HepG2 (cell line): ENCODE data around the gene HBQ1. TPM values are rescaled to one million over a fixed set of nuclear protein-coding genes. Genes with fewer than 3 reads are reported as not detected.

ENCODE experiments used
- ATAC-seq: fragments of 200-7000 bp; cut with Tn5 transposase; 3 replicates; pipeline ENCODE4 v1.9.1; 2020; ENCODE audit warnings: mild to moderate bottlenecking, moderate library complexity
- BruUV-seq: library from RNA; stranded (reverse); fragments of 400-500 nt; replicated peaks from 2 replicates; lab custom pipeline; 2021; lab: Mats Ljungman, UMichigan
- CTCF ChIA-PET: fragments of 300-600 bp; formaldehyde crosslinking; extraction: SDS; loops from one replicate; lab custom pipeline; 2021; ENCODE audit warnings: low total read pairs, inconsistent platforms, low intra/inter-chr PET ratio; lab: Yijun Ruan, JAX
- POLR2A ChIA-PET: fragments of 350-600 bp; sonication (Branson Sonifier 250); formaldehyde crosslinking; loops from one replicate; lab custom pipeline; 2020; ENCODE audit warnings: antibody characterized with exemption, inconsistent platforms; lab: Yijun Ruan, JAX
- DNase-seq: peaks from one replicate; pipeline ENCODE4 v3.0.0-alpha.2; 2015; ENCODE audit warnings: low spot score
- FAIRE-seq: peaks from 3 replicates; lab custom pipeline; 2011; peaks lifted over from hg19 to GRCh38; lab: Jason Lieb, UNC
- H2AFZ ChIP-seq: one replicate; pipeline ENCODE4 v1.6.1; 2011; ENCODE audit warnings: low read length, inconsistent platforms
- H3K27ac ChIP-seq: fragments of 300-600 bp; 3 replicates; pipeline ENCODE4 v1.8.0; 2011; ENCODE audit warnings: mixed run types, mild to moderate bottlenecking, mixed read lengths, low read length, inconsistent platforms; ENCODE audit not compliant: insufficient read depth; ENCODE audit errors: extremely low read length
- H3K27me3 ChIP-seq, 2 experiments: fragments of 200-600 bp in 1 of 2; 2 replicates in 1 of 2; 3 replicates in 1 of 2; pipeline versions ENCODE4 v1.6.0 to v1.8.0; 2011; ENCODE audit warnings: low read length in 2 of 2, mild to moderate bottlenecking in 2 of 2, moderate library complexity in 2 of 2, inconsistent platforms in 1 of 2; ENCODE audit not compliant: insufficient read depth in 2 of 2, control insufficient read depth in 1 of 2
- H3K36me3 ChIP-seq, 2 experiments: fragments of 200-600 bp in 1 of 2; replicated peaks in 1 of 2; 2 replicates in 1 of 2; 3 replicates in 1 of 2; pipeline versions ENCODE4 v1.5.1 to v1.8.0; 2011; ENCODE audit warnings: low read length in 2 of 2, inconsistent platforms in 1 of 2; ENCODE audit not compliant: insufficient read depth in 2 of 2, control insufficient read depth in 1 of 2
- H3K4me1 ChIP-seq: 2 replicates; pipeline ENCODE4 v1.5.1; 2012; ENCODE audit warnings: low read length, inconsistent platforms; ENCODE audit not compliant: insufficient read depth
- H3K4me2 ChIP-seq: 2 replicates; pipeline ENCODE4 v1.6.0; 2011; ENCODE audit warnings: low read depth, low read length, inconsistent platforms
- H3K4me3 ChIP-seq, 3 experiments: fragments of 200-600 bp in 1 of 3; sonication (generic), shearing (Covaris generic) in 1 of 3; replicated peaks in 1 of 3; 2 replicates each; pipeline ENCODE4 v1.5.1; 2011 to 2016; ENCODE audit warnings: low read length in 3 of 3, inconsistent platforms in 2 of 3, low read depth in 2 of 3, mild to moderate bottlenecking in 2 of 3, control low read depth in 1 of 3, mixed read lengths in 1 of 3; ENCODE audit not compliant: insufficient read depth in 1 of 3
- H3K79me2 ChIP-seq: one replicate; pipeline ENCODE4 v1.6.1; 2011; ENCODE audit warnings: low read length, inconsistent platforms; ENCODE audit not compliant: insufficient read depth
- H3K9ac ChIP-seq: 2 replicates; pipeline ENCODE4 v1.6.0; 2011; ENCODE audit warnings: mild to moderate bottlenecking, low read depth, low read length, inconsistent platforms; ENCODE audit not compliant: insufficient read depth
- H3K9me3 ChIP-seq: 2 replicates; pipeline ENCODE4 v1.5.1; 2012; ENCODE audit warnings: mild to moderate bottlenecking, low read length
- H4K20me1 ChIP-seq: 2 replicates; pipeline ENCODE4 v1.6.0; 2011; ENCODE audit warnings: inconsistent platforms, mild to moderate bottlenecking, low read length, moderate library complexity; ENCODE audit not compliant: insufficient read depth
- BHLHE40 ChIP-seq: IDR thresholded peaks from 2 replicates; pipeline ENCODE4 v1.6.1; 2011; ENCODE audit warnings: low read length, improper control_type of control experiment
- CHD2 ChIP-seq: IDR thresholded peaks from 2 replicates; pipeline ENCODE4 v1.6.1; 2011; ENCODE audit warnings: low read depth, low read length, improper control_type of control experiment
- FLYWCH1 ChIP-seq: sonication (generic); formaldehyde crosslinking; IDR thresholded peaks from 2 replicates; pipeline ENCODE4 v1.8.1; 2023; ENCODE audit warnings: mild to moderate bottlenecking, missing genetic modification reagents
- JARID2 ChIP-seq: sonication (generic); formaldehyde crosslinking; IDR thresholded peaks from 2 replicates; pipeline ENCODE4 v1.8.1; 2023; ENCODE audit warnings: missing genetic modification reagents, inconsistent platforms; ENCODE audit not compliant: insufficient replicate concordance
- NFIB ChIP-seq: sonication (generic); formaldehyde crosslinking; IDR thresholded peaks from 2 replicates; pipeline ENCODE4 v1.9.0; 2021; ENCODE audit warnings: missing genetic modification reagents, mild to moderate bottlenecking, borderline replicate concordance
- NFYB ChIP-seq: sonication (generic); formaldehyde crosslinking; IDR thresholded peaks from 2 replicates; pipeline ENCODE4 v1.4.0; 2020; ENCODE audit warnings: missing genetic modification reagents
- NRL ChIP-seq: sonication (generic); formaldehyde crosslinking; IDR thresholded peaks from 2 replicates; pipeline ENCODE4 v1.5.0; 2020; ENCODE audit warnings: missing genetic modification reagents, mild to moderate bottlenecking, moderate library complexity, borderline replicate concordance
- PHB2 ChIP-seq: fragments of 450-650 bp; IDR thresholded peaks from 2 replicates; pipeline ENCODE4 v1.6.1; 2018; ENCODE audit not compliant: partially characterized antibody
- SMAD9 ChIP-seq: sonication (generic); formaldehyde crosslinking; IDR thresholded peaks from 2 replicates; pipeline ENCODE4 v1.5.1; 2020; ENCODE audit warnings: mild to moderate bottlenecking, missing genetic modification reagents
- ZC3H13 ChIP-seq: sonication (generic); formaldehyde crosslinking; IDR thresholded peaks from 2 replicates; pipeline ENCODE4 v1.8.1; 2023; ENCODE audit warnings: mild to moderate bottlenecking, missing genetic modification reagents, moderate library complexity
- ZMYM2 ChIP-seq: sonication (generic); formaldehyde crosslinking; IDR thresholded peaks from 2 replicates; pipeline ENCODE4 v1.8.0; 2022; ENCODE audit warnings: mild to moderate bottlenecking, missing genetic modification reagents
- ZNF205 ChIP-seq: IDR thresholded peaks from 2 replicates; pipeline ENCODE4 v1.6.1; 2018; ENCODE audit warnings: missing biosample characterization, missing genetic modification reagents
- ZNF24 ChIP-seq: fragments of 450-650 bp; IDR thresholded peaks from 2 replicates; pipeline ENCODE4 v1.6.1; 2017; ENCODE audit warnings: antibody characterized with exemption, mild to moderate bottlenecking
- ZNF530 ChIP-seq: sonication (generic); formaldehyde crosslinking; IDR thresholded peaks from 2 replicates; pipeline ENCODE4 v1.5.0; 2020; ENCODE audit warnings: low read depth, mild to moderate bottlenecking, missing genetic modification reagents
- ZNF558 ChIP-seq: sonication (generic); formaldehyde crosslinking; IDR thresholded peaks from 2 replicates; pipeline ENCODE4 v1.9.0; 2022; ENCODE audit warnings: mild to moderate bottlenecking, missing genetic modification reagents, borderline replicate concordance
- ZNF629 ChIP-seq: sonication (generic); formaldehyde crosslinking; conservative IDR thresholded peaks from 2 replicates; pipeline ENCODE4 v1.5.0; 2020; ENCODE audit warnings: missing genetic modification reagents
- ZNF878 ChIP-seq: sonication (generic); formaldehyde crosslinking; IDR thresholded peaks from 2 replicates; pipeline ENCODE4 v1.8.1; 2023; ENCODE audit warnings: mild to moderate bottlenecking, missing genetic modification reagents, moderate library complexity
- WGBS: methylation state at CpG from one replicate; pipeline ENCODE4 v1.1.6; 2017; ENCODE audit warnings: low lambda C conversion rate; 5-methylcytosine and 5-hydroxymethylcytosine counted together
- in situ Hi-C: cut with HindIII; loops from 2 replicates; pipeline ENCODE4 v1.10.0; 2017; ENCODE audit warnings: low pct_unique_long_range_greater_than_20kb; ENCODE audit not compliant: extremely low pct_ligation_motif_present
- intact Hi-C: fragments of 100-400 bp; cut with micrococcal nuclease; formaldehyde crosslinking; loops from one replicate; pipeline ENCODE4 v1.10.0; 2022; ENCODE audit not compliant: unreplicated experiment
- polyA plus RNA-seq, 8 experiments: library from polyadenylated mRNA; depleted of rRNA in 3 of 8; stranded (reverse) in 7 of 8; unstranded in 1 of 8; fragments of >200 nt; fragmentation: Illumina TruSeq in 4 of 8; extraction: Trizol in 4 of 8; gene quantifications; 2 replicates each; pipeline versions ENCODE4 v1.2.1 to v1.2.3, GENCODE V29; 2011 to 2016; ENCODE audit warnings: low read depth in 4 of 8, missing spikeins in 1 of 8, mixed read lengths in 1 of 8; ENCODE audit not compliant: insufficient read depth in 1 of 8
- total RNA-seq, 5 experiments: library from RNA; depleted of rRNA; stranded (reverse); fragments of >200 nt; fragmentation: Illumina TruSeq; extraction: Trizol; gene quantifications; 2 replicates each; pipeline ENCODE4 v1.2.3, GENCODE V29; 2016; ENCODE audit warnings: low read depth in 1 of 5
- TF ChIP-seq, protein P1 (sequence below): sonication (generic); formaldehyde crosslinking; IDR thresholded peaks from 2 replicates; pipeline ENCODE4 v1.8.1; 2023; ENCODE audit warnings: missing genetic modification reagents, inconsistent platforms, borderline replicate concordance
- TF ChIP-seq, protein P2 (sequence below): sonication (generic); formaldehyde crosslinking; IDR thresholded peaks from 2 replicates; pipeline ENCODE4 v1.8.1; 2023; ENCODE audit warnings: mild to moderate bottlenecking, missing genetic modification reagents
- TF ChIP-seq, protein P3 (sequence below): sonication (generic); formaldehyde crosslinking; IDR thresholded peaks from 2 replicates; pipeline ENCODE4 v1.5.0; 2020; ENCODE audit warnings: missing genetic modification reagents, mild to moderate bottlenecking, borderline replicate concordance

Gene HBQ1
- total and polyA plus RNA-seq, 2 of the 13 experiments (the other 11 are each of a cell fraction or from before 2014, with no cell fraction given): 4.9 to 7.4 TPM

DNA sequence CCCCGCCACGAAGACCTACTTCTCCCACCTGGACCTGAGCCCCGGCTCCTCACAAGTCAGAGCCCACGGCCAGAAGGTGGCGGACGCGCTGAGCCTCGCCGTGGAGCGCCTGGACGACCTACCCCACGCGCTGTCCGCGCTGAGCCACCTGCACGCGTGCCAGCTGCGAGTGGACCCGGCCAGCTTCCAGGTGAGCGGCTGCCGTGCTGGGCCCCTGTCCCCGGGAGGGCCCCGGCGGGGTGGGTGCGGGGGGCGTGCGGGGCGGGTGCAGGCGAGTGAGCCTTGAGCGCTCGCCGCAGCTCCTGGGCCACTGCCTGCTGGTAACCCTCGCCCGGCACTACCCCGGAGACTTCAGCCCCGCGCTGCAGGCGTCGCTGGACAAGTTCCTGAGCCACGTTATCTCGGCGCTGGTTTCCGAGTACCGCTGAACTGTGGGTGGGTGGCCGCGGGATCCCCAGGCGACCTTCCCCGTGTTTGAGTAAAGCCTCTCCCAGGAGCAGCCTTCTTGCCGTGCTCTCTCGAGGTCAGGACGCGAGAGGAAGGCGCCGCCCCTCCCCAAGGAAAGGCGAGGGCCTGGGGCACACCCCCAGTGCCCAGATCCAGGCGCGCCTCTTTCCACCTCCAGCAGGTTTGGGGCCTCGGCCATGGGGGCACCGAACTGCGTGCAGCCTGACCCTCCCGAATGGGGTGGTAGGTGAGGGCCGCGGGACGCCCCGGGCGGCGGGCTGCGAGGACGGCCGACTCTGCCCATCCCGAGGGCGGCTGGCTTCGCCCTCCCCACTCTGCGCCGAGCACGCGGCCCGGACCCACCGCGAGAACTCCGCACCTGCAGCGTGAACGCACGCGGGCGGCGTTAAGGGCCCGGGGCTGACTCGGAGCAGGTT, 664 bp downstream of the HBQ1 start:
- 5% methylated on average over 13 of the region's 89 CpGs for WGBS
- ATAC-seq (peak; percentile 83), FAIRE-seq (no peak), DNase-seq (peak; percentile 76)
- no peak overlapping the region for H2AFZ ChIP-seq
- peak overlapping the region; percentile 35 to 73 (median 49); a peak in 5 of 6 replicates for H3K4me3 ChIP-seq
- H3K79me2 ChIP-seq: no peaks in the 10 kb centered on the region
- no peaks in the 10 kb centered on the region for H3K36me3 ChIP-seq
- H3K9me3 ChIP-seq: no peaks in the 10 kb centered on the region
- H3K27ac ChIP-seq: peak overlapping the region; percentile 43
- in situ Hi-C loops (loop anchor here (5.0 kb wide), 1 partner anchor 74 kb away; no protein-coding TSS in a partner anchor), intact Hi-C loops (loop anchor here (1.0 to 2.0 kb wide), 2 partner anchors 44 to 116 kb away; no protein-coding TSS in a partner anchor)
- BruUV-seq: no TSS peak
- ChIA-PET CTCF (interaction anchor here (0.9 to 3.2 kb wide), 3 partner anchors 63 to 115 kb away, joined by 6 to 23 read pairs (median 17); no protein-coding TSS in a partner anchor), POLR2A (interaction anchor here (0.6 to 1.7 kb wide), 5 partner anchors 42 to 136 kb away, joined by 3 to 7 read pairs (median 4); partner anchors contain the start of gene NPRL3)
- peak overlapping the region; percentile 82 for H3K4me2 ChIP-seq
- peaks cover 23% of the 10 kb centered on the region for H3K4me1 ChIP-seq
- peaks cover 0 to 11% of the 10 kb centered on the region in 2 experiments; a peak in 3 of 5 replicates for H3K27me3 ChIP-seq
- H3K9ac ChIP-seq: peak overlapping the region; percentile 43; the same call in 1 of the 2 replicates
- H4K20me1 ChIP-seq: 0 out of 2 replicates have a peak, but pooled peaks cover 4% of the 10 kb centered on the region
- TF ChIP-seq, protein P1, sequence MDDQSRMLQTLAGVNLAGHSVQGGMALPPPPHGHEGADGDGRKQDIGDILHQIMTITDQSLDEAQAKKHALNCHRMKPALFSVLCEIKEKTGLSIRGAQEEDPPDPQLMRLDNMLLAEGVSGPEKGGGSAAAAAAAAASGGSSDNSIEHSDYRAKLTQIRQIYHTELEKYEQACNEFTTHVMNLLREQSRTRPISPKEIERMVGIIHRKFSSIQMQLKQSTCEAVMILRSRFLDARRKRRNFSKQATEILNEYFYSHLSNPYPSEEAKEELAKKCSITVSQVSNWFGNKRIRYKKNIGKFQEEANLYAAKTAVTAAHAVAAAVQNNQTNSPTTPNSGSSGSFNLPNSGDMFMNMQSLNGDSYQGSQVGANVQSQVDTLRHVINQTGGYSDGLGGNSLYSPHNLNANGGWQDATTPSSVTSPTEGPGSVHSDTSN (CRISPR knock-in tag): peak; percentile 93
- TF ChIP-seq ZNF558 (peak; percentile 99; the same call in 1 of the 2 replicates), ZNF878 (CRISPR knock-in tag) (peak; percentile 93), NRL (CRISPR knock-in tag) (peak; percentile 99), JARID2 (CRISPR knock-in tag) (no peak), ZMYM2 (peak; percentile 14; the same call in 1 of the 2 replicates), NFYB (CRISPR knock-in tag) (no peak), FLYWCH1 (CRISPR knock-in tag) (no peak), SMAD9 (CRISPR knock-in tag) (peak; percentile 95), ZNF530 (CRISPR knock-in tag) (peak; percentile 91; the same call in 1 of the 2 replicates), PHB2 (no peak), ZC3H13 (CRISPR knock-in tag) (peak; percentile 98), ZNF205 (CRISPR knock-in tag) (peak; percentile 86; the same call in 1 of the 2 replicates), ZNF629 (CRISPR knock-in tag) (peak; percentile 60), CHD2 (peak; percentile 94), NFIB (CRISPR knock-in tag) (peak; percentile 94; the same call in 1 of the 2 replicates), BHLHE40 (peak; percentile 52; the same call in 1 of the 2 replicates), ZNF24 (no peak)
- TF ChIP-seq, protein P2, sequence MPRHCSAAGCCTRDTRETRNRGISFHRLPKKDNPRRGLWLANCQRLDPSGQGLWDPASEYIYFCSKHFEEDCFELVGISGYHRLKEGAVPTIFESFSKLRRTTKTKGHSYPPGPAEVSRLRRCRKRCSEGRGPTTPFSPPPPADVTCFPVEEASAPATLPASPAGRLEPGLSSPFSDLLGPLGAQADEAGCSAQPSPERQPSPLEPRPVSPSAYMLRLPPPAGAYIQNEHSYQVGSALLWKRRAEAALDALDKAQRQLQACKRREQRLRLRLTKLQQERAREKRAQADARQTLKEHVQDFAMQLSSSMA (CRISPR knock-in tag): peak; percentile 89; the same call in 1 of the 2 replicates
- TF ChIP-seq, protein P3, sequence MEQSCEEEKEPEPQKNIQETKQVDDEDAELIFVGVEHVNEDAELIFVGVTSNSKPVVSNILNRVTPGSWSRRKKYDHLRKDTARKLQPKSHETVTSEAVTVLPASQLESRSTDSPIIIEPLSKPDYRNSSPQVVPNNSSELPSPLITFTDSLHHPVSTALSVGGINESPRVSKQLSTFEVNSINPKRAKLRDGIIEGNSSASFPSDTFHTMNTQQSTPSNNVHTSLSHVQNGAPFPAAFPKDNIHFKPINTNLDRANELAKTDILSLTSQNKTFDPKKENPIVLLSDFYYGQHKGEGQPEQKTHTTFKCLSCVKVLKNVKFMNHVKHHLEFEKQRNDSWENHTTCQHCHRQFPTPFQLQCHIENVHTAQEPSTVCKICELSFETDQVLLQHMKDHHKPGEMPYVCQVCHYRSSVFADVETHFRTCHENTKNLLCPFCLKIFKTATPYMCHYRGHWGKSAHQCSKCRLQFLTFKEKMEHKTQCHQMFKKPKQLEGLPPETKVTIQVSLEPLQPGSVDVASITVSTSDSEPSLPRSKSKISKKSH (CRISPR knock-in tag): peak; percentile 99
